Measurements from ENCODE around the gene KCNJ2.

The KCNJ2 gene

GRCh38 chr17:70136131-70136530 is 33.2 kb upstream of the KCNJ2 start:
- Histone ChIP-seq H3K27me3 (ENCODE audit: control insufficient read depth, low read length) (no peaks in the 10 kb centered on the region), H3K27ac (ENCODE audit: low read depth, low read length) (no peak overlapping the region), H3K9me3 (ENCODE audit: control insufficient read depth, insufficient read depth, low read length) (no peaks in the 10 kb centered on the region), H3K4me2 (ENCODE audit: low read length) (no peak overlapping the region), H4K20me1 (ENCODE audit: control insufficient read depth, insufficient read depth, low read depth, low read length) (no peaks in the 10 kb centered on the region), H3K79me2 (ENCODE audit: control insufficient read depth, low read length) (no peaks in the 10 kb centered on the region), H3K36me3 (ENCODE audit: control insufficient read depth, low read length) (no peaks in the 10 kb centered on the region), H3K4me3 (ENCODE audit: low read length) (no peak overlapping the region), H3K9me2 (replicated peaks; ENCODE audit: control insufficient read depth, low read length) (no peaks in the 10 kb centered on the region), H3K4me1 (ENCODE audit: control insufficient read depth, low read length) (no peaks in the 10 kb centered on the region), H3F3A (ENCODE audit: control insufficient read depth, insufficient read depth) (no peaks in the 10 kb centered on the region)
- TF ChIP-seq CTCF (IDR thresholded peaks at IDR 0.05; ENCODE audit: low read depth, low read length, poor library complexity, severe bottlenecking) (no peak), EZH2phosphoT487 (IDR thresholded peaks at IDR 0.05; ENCODE audit: borderline replicate concordance, low read length) (no peak)

DNA sequence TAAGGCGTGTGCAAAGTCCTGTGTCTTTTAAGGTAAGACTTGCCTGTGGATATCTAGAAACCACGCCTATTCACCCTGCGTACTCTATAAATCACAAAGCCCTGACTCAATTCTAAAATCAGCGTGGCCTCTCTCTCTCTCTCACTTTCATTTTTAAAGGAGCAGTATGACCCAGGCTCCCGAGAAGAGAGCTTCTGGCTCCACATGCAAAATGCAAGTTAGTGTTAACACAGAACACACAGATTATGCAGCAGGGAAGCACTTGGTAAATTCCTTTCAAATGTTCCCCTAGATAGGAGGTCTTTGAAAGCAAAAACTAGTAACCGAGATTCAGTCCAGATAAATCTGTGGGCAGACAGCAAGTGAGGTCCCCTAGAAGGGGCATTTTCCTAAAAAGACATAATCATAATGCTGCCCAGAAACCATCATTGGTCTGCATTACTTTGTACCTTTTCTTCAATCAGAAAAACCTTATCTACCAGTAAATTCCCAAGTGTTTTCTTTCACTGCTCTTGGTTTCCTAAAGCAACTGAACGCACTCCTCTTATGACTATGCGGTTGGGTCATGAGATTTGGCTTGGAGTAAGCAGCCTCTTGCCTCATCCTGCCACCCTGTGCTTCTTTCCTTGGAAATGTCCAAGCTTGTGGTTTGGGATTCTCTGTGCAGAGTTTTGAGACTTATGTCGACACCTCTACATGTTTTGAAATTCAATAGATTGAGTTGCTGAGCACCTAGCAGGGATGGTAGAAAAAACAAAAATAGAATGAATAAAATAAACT is 31.7 kb upstream of the KCNJ2 start:
- Histone ChIP-seq H3K27ac (ENCODE audit: low read depth, low read length) (no peak overlapping the region), H3K36me3 (ENCODE audit: control insufficient read depth, low read length) (no peaks in the 10 kb centered on the region), H3K27me3 (ENCODE audit: control insufficient read depth, low read length) (no peaks in the 10 kb centered on the region), H3K9me2 (replicated peaks; ENCODE audit: control insufficient read depth, low read length) (no peaks in the 10 kb centered on the region), H3K79me2 (ENCODE audit: control insufficient read depth, low read length) (no peaks in the 10 kb centered on the region), H4K20me1 (ENCODE audit: control insufficient read depth, insufficient read depth, low read depth, low read length) (no peaks in the 10 kb centered on the region), H3K9me3 (ENCODE audit: control insufficient read depth, insufficient read depth, low read length) (no peaks in the 10 kb centered on the region), H3K4me1 (ENCODE audit: control insufficient read depth, low read length) (no peaks in the 10 kb centered on the region), H3K4me3 (ENCODE audit: low read length) (no peak overlapping the region), H3K4me2 (ENCODE audit: low read length) (no peak overlapping the region), H3F3A (ENCODE audit: control insufficient read depth, insufficient read depth) (no peaks in the 10 kb centered on the region)
- TF ChIP-seq EZH2phosphoT487 (IDR thresholded peaks at IDR 0.05; ENCODE audit: borderline replicate concordance, low read length) (no peak), CTCF (IDR thresholded peaks at IDR 0.05; ENCODE audit: low read depth, low read length, poor library complexity, severe bottlenecking) (no peak)

- TF ChIP-seq EZH2phosphoT487 (IDR thresholded peaks at IDR 0.05; ENCODE audit: borderline replicate concordance, low read length) (no peak), CTCF (IDR thresholded peaks at IDR 0.05; ENCODE audit: low read depth, low read length, poor library complexity, severe bottlenecking) (no peak)
- H3K4me3 ChIP-seq (ENCODE audit: low read length) = no peak overlapping the region
- no peaks in the 10 kb centered on the region for H3K4me1 ChIP-seq (ENCODE audit: control insufficient read depth, low read length)
- no peaks in the 10 kb centered on the region for H3K27me3 ChIP-seq (ENCODE audit: control insufficient read depth, low read length)
- no peak overlapping the region for H3K27ac ChIP-seq (ENCODE audit: low read depth, low read length)
- no peaks in the 10 kb centered on the region for H3F3A ChIP-seq (ENCODE audit: control insufficient read depth, insufficient read depth)
- no peaks in the 10 kb centered on the region for H3K36me3 ChIP-seq (ENCODE audit: control insufficient read depth, low read length)
- H3K79me2 ChIP-seq (ENCODE audit: control insufficient read depth, low read length) = no peaks in the 10 kb centered on the region
- H3K9me2 ChIP-seq (replicated peaks; ENCODE audit: control insufficient read depth, low read length) = no peaks in the 10 kb centered on the region
- H3K9me3 ChIP-seq (ENCODE audit: control insufficient read depth, insufficient read depth, low read length) = no peaks in the 10 kb centered on the region
- no peaks in the 10 kb centered on the region for H4K20me1 ChIP-seq (ENCODE audit: control insufficient read depth, insufficient read depth, low read depth, low read length)
- H3K4me2 ChIP-seq (ENCODE audit: low read length) = no peak overlapping the region
Observed at GRCh38 chr17:70138291-70138865, 31.0 kb upstream of the KCNJ2 start.

All from DOHH2 (cell line).